OCI-LY3 (cell line): ENCODE data around the gene IRF6.

Source experiments
- CTCF ChIP-seq: fragments of 200-600, 300-600 bp; sonication (generic); IDR thresholded peaks from 2 replicates; pipeline ENCODE4 v1.5.1; 2014; ENCODE audit warnings: antibody characterized with exemption, low read length, low read depth
- EZH2phosphoT487 ChIP-seq: fragments of 200-600 bp; shearing (Covaris generic); IDR thresholded peaks from 2 replicates; pipeline ENCODE4 v1.6.1; 2018; ENCODE audit warnings: antibody characterized with exemption, mixed run types, low read depth

GRCh38 chr1:209783386-209783785 is 22.6 kb downstream of the IRF6 start:
- TF ChIP-seq CTCF (no peak), EZH2phosphoT487 (no peak)
